Measurements from ENCODE around the gene PLCL1. TPM values are rescaled to one million over a fixed set of nuclear protein-coding genes. Genes with fewer than 3 reads are reported as not detected.

The PLCL1 gene
- total and polyA plus RNA-seq, 2 experiments from 2014 or later, result 0.80 to 2.3 TPM

DNA sequence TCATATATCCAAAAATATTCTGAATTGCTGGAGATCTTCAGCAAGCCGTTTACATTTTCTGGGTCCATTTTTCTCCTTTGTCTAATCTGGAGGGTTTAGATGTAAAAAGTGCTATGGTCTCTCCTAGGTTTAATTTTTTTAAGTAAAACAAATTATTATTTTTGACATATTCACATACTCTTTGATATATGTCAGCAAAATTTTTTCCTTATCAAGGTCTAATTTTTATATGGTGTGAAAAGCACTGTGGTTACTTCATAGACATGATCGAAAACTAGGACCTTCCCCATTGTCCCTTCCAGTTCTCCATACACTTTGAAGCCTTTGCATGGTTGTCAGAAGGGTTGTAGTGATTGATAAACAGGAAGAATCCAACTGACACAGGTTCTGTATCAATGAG lies 168.2 kb downstream of the PLCL1 start:
- TF ChIP-seq EZH2 (IDR thresholded peaks at IDR 0.05; ENCODE audit: insufficient read depth, poor library complexity, severe bottlenecking) (no peak), EZH2phosphoT487 (IDR thresholded peaks at IDR 0.05; ENCODE audit: insufficient read depth, low read depth) (no peak)
- H3K79me2 ChIP-seq (ENCODE audit: insufficient read depth), result no peaks in the 10 kb centered on the region
- H4K20me1 ChIP-seq (ENCODE audit: insufficient read depth), result no peaks in the 10 kb centered on the region
- H3K36me3 ChIP-seq (ENCODE audit: low read depth), result no peaks in the 10 kb centered on the region
- in situ Hi-C loops (cut with MboI), result no loop called here
- no peak overlapping the region for H2AFZ ChIP-seq
- H3K27ac ChIP-seq, result peak overlapping the region; percentile 25; the same call in 1 of the 2 replicates
- H3K9me2 ChIP-seq (ENCODE audit: insufficient read depth), result no peaks in the 10 kb centered on the region
- no peaks in the 10 kb centered on the region for H3K9me3 ChIP-seq (ENCODE audit: low read depth)
- no peaks in the 10 kb centered on the region for H3K27me3 ChIP-seq (replicated peaks; ENCODE audit: insufficient read depth)
- DNase-seq, result no peak
- H3F3A ChIP-seq (ENCODE audit: insufficient read depth), result peaks cover 32% of the 10 kb centered on the region
- H3K9ac ChIP-seq, result no peak overlapping the region
- H3K4me3 ChIP-seq, result no peak overlapping the region
- WGBS, 2 experiments (ENCODE audit: low coverage in 1 of 2, low lambda C conversion rate in 2 of 2, missing lambda C conversion rate in 2 of 2), result 96 to 99% methylated on average over 2 of the region's 2 CpGs
- peaks cover 33% of the 10 kb centered on the region for H3K4me1 ChIP-seq (ENCODE audit: insufficient read depth)
- peak overlapping the region; percentile 6 for H3K4me2 ChIP-seq (ENCODE audit: unreplicated experiment)

DNA sequence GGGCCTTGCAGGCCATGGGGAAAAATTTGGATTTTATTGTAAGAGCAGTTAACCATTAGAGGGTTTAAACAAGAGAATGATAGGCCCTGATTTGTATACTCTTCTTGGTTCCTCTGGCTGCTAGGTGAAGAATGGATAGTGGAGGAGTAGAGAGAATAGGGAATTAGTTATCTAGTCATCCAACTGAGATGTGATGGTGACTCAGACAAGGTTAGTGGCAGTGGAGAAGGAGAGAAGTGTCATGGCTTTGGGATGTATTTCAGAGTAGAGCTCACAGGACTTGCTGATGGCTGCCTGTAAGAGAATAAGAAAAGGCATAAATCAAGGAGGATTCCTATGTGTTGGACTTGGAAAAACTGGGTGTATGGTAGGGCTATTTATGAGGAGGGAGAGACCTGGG lies 169.4 kb downstream of the PLCL1 start:
- Histone ChIP-seq H3K9me2 (ENCODE audit: insufficient read depth) (no peaks in the 10 kb centered on the region), H2AFZ (no peak overlapping the region), H3K27me3 (replicated peaks; ENCODE audit: insufficient read depth) (no peaks in the 10 kb centered on the region), H3K4me2 (ENCODE audit: unreplicated experiment) (no peak overlapping the region), H3K27ac (no peak overlapping the region), H3K36me3 (ENCODE audit: low read depth) (no peaks in the 10 kb centered on the region), H3F3A (ENCODE audit: insufficient read depth) (peaks cover 28% of the 10 kb centered on the region), H3K9me3 (ENCODE audit: low read depth) (no peaks in the 10 kb centered on the region), H4K20me1 (ENCODE audit: insufficient read depth) (no peaks in the 10 kb centered on the region), H3K4me1 (ENCODE audit: insufficient read depth) (peaks cover 32% of the 10 kb centered on the region), H3K9ac (no peak overlapping the region), H3K79me2 (ENCODE audit: insufficient read depth) (no peaks in the 10 kb centered on the region), H3K4me3 (no peak overlapping the region)
- in situ Hi-C loops (cut with MboI), result no loop called here
- TF ChIP-seq EZH2 (IDR thresholded peaks at IDR 0.05; ENCODE audit: insufficient read depth, poor library complexity, severe bottlenecking) (no peak), EZH2phosphoT487 (IDR thresholded peaks at IDR 0.05; ENCODE audit: insufficient read depth, low read depth) (no peak)
- peak; percentile 56 for DNase-seq

DNA sequence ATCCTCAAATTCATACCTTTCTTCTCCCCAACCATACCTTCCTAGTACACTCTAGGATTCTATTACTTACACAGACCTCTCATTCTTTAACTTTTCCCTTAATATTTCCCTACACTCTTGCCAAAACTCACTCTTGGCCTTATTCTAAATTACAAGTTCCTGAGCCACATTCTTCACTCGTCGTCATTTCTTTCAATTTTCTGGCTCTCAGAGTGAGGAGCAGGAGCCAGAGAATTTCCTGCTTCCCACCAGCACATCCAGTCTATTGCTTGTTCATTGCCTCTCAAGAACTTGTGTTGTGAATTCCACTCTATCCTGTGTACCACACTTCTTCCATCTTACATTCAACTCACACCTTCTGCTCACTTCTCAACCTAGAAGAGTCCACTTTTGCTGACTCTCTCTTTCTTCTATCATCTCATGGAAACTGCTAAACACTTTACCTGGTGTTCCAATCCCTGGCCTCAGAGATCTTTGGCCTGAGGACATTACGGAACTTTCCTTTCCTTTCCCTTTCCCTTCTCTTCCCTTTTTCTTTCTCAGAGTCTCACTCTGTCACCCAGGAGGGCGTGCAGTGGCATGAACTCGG lies 171.6 kb downstream of the PLCL1 start:
- H3K9me2 ChIP-seq (ENCODE audit: insufficient read depth), result no peaks in the 10 kb centered on the region
- no peak overlapping the region for H3K4me2 ChIP-seq (ENCODE audit: unreplicated experiment)
- no peak for TF ChIP-seq EZH2 (IDR thresholded peaks at IDR 0.05; ENCODE audit: insufficient read depth, poor library complexity, severe bottlenecking)
- no peak for TF ChIP-seq EZH2phosphoT487 (IDR thresholded peaks at IDR 0.05; ENCODE audit: insufficient read depth, low read depth)
- H3K9ac ChIP-seq, result no peak overlapping the region
- H3K27ac ChIP-seq, result no peak overlapping the region
- no peak overlapping the region for H3K4me3 ChIP-seq
- DNase-seq, result no peak
- H2AFZ ChIP-seq, result no peak overlapping the region
- in situ Hi-C loops (cut with MboI), result no loop called here
- no peaks in the 10 kb centered on the region for H4K20me1 ChIP-seq (ENCODE audit: insufficient read depth)
- H3K79me2 ChIP-seq (ENCODE audit: insufficient read depth), result no peaks in the 10 kb centered on the region
- no peaks in the 10 kb centered on the region for H3K9me3 ChIP-seq (ENCODE audit: low read depth)
- peaks cover 11% of the 10 kb centered on the region; the same call in 1 of the 2 replicates for H3F3A ChIP-seq (ENCODE audit: insufficient read depth)
- H3K4me1 ChIP-seq (ENCODE audit: insufficient read depth), result peaks cover 15% of the 10 kb centered on the region
- WGBS, 2 experiments (ENCODE audit: low coverage in 1 of 2, low lambda C conversion rate in 2 of 2, missing lambda C conversion rate in 2 of 2), result 63 to 67% methylated on average over 5 of the region's 5 CpGs
- no peaks in the 10 kb centered on the region for H3K27me3 ChIP-seq (replicated peaks; ENCODE audit: insufficient read depth)
- H3K36me3 ChIP-seq (ENCODE audit: low read depth), result no peaks in the 10 kb centered on the region

DNA sequence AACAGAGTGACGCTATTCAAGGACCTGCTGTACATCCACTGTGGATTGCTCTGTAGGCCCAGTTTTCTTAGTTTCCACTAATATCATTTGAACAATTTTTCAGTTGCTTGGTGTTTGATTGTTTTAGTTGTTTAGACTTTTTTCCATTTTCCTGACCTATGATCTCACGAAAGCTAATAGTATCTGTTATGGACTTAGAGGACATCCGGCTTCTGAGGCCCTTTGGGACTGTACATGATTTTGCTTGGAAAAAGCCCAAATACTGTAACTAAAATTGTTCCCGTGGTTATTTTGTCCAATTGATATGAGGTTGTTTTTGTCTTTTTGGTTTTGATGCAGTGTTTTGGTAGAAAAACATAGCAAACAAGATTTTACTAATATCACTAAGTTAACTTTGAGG lies 174.6 kb downstream of the PLCL1 start:
- Histone ChIP-seq H3K79me2 (ENCODE audit: insufficient read depth) (no peaks in the 10 kb centered on the region), H3K9ac (no peak overlapping the region), H3K4me3 (no peak overlapping the region), H2AFZ (no peak overlapping the region), H3K27ac (no peak overlapping the region), H3K4me1 (ENCODE audit: insufficient read depth) (0 out of 2 replicates have a peak, but pooled peaks cover under 1% of the 10 kb centered on the region), H3K36me3 (ENCODE audit: low read depth) (no peaks in the 10 kb centered on the region), H3K4me2 (ENCODE audit: unreplicated experiment) (no peak overlapping the region), H3F3A (ENCODE audit: insufficient read depth) (no peaks in the 10 kb centered on the region), H4K20me1 (ENCODE audit: insufficient read depth) (no peaks in the 10 kb centered on the region), H3K27me3 (replicated peaks; ENCODE audit: insufficient read depth) (no peaks in the 10 kb centered on the region), H3K9me3 (ENCODE audit: low read depth) (no peaks in the 10 kb centered on the region), H3K9me2 (ENCODE audit: insufficient read depth) (no peaks in the 10 kb centered on the region)
- TF ChIP-seq EZH2phosphoT487 (IDR thresholded peaks at IDR 0.05; ENCODE audit: insufficient read depth, low read depth) (no peak), EZH2 (IDR thresholded peaks at IDR 0.05; ENCODE audit: insufficient read depth, poor library complexity, severe bottlenecking) (no peak)
- 82 to 83% methylated on average over 4 of the region's 4 CpGs for WGBS, 2 experiments (ENCODE audit: low coverage in 1 of 2, low lambda C conversion rate in 2 of 2, missing lambda C conversion rate in 2 of 2)
- in situ Hi-C loops (cut with MboI), result no loop called here
- DNase-seq, result no peak

DNA sequence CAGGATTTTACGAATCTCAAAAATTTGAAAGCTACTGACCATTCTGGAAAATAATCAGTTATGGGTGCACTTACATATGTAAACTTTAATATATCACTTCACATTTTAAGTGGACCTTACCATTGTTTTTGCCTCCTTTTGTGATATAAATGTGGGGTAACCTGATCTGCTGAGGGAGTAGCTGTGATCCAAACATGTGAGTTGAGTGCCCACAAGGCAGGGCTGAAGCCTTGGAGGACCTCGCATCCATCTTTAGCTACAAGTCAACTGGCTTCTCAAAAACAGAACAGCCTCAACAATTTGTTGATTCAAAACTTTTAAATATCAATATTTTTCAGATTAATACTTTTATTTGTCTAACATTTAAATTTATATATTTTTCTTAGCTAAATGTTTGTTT lies 178.2 kb downstream of the PLCL1 start:
- Histone ChIP-seq H3K9ac (no peak overlapping the region), H3K79me2 (ENCODE audit: insufficient read depth) (no peaks in the 10 kb centered on the region), H3K27ac (no peak overlapping the region), H3K9me2 (ENCODE audit: insufficient read depth) (no peaks in the 10 kb centered on the region), H3K9me3 (ENCODE audit: low read depth) (no peaks in the 10 kb centered on the region), H3K4me1 (ENCODE audit: insufficient read depth) (no peaks in the 10 kb centered on the region), H4K20me1 (ENCODE audit: insufficient read depth) (no peaks in the 10 kb centered on the region), H3K4me3 (no peak overlapping the region), H3K36me3 (ENCODE audit: low read depth) (no peaks in the 10 kb centered on the region), H3F3A (ENCODE audit: insufficient read depth) (no peaks in the 10 kb centered on the region), H3K4me2 (ENCODE audit: unreplicated experiment) (no peak overlapping the region), H3K27me3 (replicated peaks; ENCODE audit: insufficient read depth) (no peaks in the 10 kb centered on the region), H2AFZ (no peak overlapping the region)
- TF ChIP-seq EZH2phosphoT487 (IDR thresholded peaks at IDR 0.05; ENCODE audit: insufficient read depth, low read depth), result no peak
- no peak for TF ChIP-seq EZH2 (IDR thresholded peaks at IDR 0.05; ENCODE audit: insufficient read depth, poor library complexity, severe bottlenecking)
- 97% methylated on average over 2 of the region's 2 CpGs for WGBS, 2 experiments (ENCODE audit: low coverage in 1 of 2, low lambda C conversion rate in 2 of 2, missing lambda C conversion rate in 2 of 2)
- in situ Hi-C loops (cut with MboI), result no loop called here
- DNase-seq, result no peak

Data from GM23248 (cell line).